ENCODE data around the gene CHERP. TPM values are rescaled to one million over a fixed set of nuclear protein-coding genes. Genes with fewer than 3 reads are reported as not detected.

The CHERP gene
- total and polyA plus RNA-seq, 2 of the 8 experiments (the other 6 are each of a cell fraction or from before 2014, with no cell fraction given): 13.9 to 73.7 TPM

DNA sequence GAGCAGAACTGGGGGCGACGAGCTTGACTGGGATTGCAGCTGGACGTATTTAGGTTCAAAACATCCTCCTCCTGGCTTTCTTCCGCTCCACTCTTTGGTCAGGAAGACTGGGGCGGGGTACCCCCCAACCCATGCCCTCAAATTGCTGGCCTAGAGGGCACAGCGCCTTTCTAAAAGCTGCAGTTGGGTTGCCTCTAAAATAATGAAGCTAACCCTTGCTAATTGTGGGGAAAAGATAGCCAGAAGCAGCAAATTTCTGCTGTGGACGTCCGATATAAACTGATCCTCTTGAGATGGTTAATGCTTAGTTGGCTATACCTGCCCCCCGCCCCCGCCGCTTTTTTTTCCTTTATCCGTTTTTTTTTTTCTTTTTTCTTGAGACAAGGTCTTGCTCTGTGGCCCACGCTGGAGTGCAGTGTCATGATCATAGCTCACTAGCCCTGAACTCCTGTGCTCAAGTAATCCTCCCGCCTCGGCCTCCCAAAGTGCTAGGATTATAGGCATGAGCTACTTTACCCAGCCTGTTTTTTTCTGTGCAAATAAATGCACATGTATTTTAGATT is 754 bp upstream of the CHERP start (continued):
- TF ChIP-seq SP1 (IDR thresholded peaks at IDR 0.05; ENCODE audit: low read depth, low read length): no peak
- TF ChIP-seq, protein P1, sequence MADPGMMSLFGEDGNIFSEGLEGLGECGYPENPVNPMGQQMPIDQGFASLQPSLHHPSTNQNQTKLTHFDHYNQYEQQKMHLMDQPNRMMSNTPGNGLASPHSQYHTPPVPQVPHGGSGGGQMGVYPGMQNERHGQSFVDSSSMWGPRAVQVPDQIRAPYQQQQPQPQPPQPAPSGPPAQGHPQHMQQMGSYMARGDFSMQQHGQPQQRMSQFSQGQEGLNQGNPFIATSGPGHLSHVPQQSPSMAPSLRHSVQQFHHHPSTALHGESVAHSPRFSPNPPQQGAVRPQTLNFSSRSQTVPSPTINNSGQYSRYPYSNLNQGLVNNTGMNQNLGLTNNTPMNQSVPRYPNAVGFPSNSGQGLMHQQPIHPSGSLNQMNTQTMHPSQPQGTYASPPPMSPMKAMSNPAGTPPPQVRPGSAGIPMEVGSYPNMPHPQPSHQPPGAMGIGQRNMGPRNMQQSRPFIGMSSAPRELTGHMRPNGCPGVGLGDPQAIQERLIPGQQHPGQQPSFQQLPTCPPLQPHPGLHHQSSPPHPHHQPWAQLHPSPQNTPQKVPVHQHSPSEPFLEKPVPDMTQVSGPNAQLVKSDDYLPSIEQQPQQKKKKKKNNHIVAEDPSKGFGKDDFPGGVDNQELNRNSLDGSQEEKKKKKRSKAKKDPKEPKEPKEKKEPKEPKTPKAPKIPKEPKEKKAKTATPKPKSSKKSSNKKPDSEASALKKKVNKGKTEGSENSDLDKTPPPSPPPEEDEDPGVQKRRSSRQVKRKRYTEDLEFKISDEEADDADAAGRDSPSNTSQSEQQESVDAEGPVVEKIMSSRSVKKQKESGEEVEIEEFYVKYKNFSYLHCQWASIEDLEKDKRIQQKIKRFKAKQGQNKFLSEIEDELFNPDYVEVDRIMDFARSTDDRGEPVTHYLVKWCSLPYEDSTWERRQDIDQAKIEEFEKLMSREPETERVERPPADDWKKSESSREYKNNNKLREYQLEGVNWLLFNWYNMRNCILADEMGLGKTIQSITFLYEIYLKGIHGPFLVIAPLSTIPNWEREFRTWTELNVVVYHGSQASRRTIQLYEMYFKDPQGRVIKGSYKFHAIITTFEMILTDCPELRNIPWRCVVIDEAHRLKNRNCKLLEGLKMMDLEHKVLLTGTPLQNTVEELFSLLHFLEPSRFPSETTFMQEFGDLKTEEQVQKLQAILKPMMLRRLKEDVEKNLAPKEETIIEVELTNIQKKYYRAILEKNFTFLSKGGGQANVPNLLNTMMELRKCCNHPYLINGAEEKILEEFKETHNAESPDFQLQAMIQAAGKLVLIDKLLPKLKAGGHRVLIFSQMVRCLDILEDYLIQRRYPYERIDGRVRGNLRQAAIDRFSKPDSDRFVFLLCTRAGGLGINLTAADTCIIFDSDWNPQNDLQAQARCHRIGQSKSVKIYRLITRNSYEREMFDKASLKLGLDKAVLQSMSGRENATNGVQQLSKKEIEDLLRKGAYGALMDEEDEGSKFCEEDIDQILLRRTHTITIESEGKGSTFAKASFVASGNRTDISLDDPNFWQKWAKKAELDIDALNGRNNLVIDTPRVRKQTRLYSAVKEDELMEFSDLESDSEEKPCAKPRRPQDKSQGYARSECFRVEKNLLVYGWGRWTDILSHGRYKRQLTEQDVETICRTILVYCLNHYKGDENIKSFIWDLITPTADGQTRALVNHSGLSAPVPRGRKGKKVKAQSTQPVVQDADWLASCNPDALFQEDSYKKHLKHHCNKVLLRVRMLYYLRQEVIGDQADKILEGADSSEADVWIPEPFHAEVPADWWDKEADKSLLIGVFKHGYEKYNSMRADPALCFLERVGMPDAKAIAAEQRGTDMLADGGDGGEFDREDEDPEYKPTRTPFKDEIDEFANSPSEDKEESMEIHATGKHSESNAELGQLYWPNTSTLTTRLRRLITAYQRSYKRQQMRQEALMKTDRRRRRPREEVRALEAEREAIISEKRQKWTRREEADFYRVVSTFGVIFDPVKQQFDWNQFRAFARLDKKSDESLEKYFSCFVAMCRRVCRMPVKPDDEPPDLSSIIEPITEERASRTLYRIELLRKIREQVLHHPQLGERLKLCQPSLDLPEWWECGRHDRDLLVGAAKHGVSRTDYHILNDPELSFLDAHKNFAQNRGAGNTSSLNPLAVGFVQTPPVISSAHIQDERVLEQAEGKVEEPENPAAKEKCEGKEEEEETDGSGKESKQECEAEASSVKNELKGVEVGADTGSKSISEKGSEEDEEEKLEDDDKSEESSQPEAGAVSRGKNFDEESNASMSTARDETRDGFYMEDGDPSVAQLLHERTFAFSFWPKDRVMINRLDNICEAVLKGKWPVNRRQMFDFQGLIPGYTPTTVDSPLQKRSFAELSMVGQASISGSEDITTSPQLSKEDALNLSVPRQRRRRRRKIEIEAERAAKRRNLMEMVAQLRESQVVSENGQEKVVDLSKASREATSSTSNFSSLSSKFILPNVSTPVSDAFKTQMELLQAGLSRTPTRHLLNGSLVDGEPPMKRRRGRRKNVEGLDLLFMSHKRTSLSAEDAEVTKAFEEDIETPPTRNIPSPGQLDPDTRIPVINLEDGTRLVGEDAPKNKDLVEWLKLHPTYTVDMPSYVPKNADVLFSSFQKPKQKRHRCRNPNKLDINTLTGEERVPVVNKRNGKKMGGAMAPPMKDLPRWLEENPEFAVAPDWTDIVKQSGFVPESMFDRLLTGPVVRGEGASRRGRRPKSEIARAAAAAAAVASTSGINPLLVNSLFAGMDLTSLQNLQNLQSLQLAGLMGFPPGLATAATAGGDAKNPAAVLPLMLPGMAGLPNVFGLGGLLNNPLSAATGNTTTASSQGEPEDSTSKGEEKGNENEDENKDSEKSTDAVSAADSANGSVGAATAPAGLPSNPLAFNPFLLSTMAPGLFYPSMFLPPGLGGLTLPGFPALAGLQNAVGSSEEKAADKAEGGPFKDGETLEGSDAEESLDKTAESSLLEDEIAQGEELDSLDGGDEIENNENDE (IDR thresholded peaks at IDR 0.05; ENCODE audit: insufficient replicate concordance, low read length): no peak
- no peak for TF ChIP-seq HDAC2 (IDR thresholded peaks at IDR 0.05; ENCODE audit: borderline replicate concordance in 1 of 2, low read depth in 2 of 2, low read length in 2 of 2)
- no peak for TF ChIP-seq CBX8 (IDR thresholded peaks at IDR 0.05; ENCODE audit: borderline replicate concordance, low read depth, low read length)

Measured in H1 (cell line).